Esophagus muscularis mucosa (tissue), 4 donors: Measurements from ENCODE around the gene KRTAP5-3. TPM values are rescaled to one million over a fixed set of nuclear protein-coding genes. Genes with fewer than 3 reads are reported as not detected.

Experiments used
- DNase-seq: peaks from one replicate; pipeline ENCODE4 v3.0.0-alpha.2; 2017; ENCODE audit errors: extremely low spot score
- H3K27ac ChIP-seq, 4 donors: fragments of 200-600 bp; sonication (generic); replicated peaks in 1 of 4; 1 replicate in 3 of 4; 2 replicates in 1 of 4; pipeline ENCODE4 v1.5.1; 2016 to 2019; ENCODE audit warnings: mild to moderate bottlenecking in 1 of 4
- H3K27me3 ChIP-seq, 4 donors: fragments of 200-600 bp; sonication (generic); one replicate each; pipeline versions ENCODE4 v1.5.1 to v1.6.0; 2016 to 2019
- H3K36me3 ChIP-seq, 4 donors: fragments of 200-600 bp; sonication (generic); one replicate each; pipeline ENCODE4 v1.5.1; 2016 to 2019
- H3K4me1 ChIP-seq, 4 donors: fragments of 200-600 bp; sonication (generic); one replicate each; pipeline ENCODE4 v1.5.1; 2016 to 2019
- H3K4me3 ChIP-seq, 4 donors: fragments of 200-600 bp; sonication (generic); 1 replicate in 2 of 4; 2 replicates in 2 of 4; pipeline ENCODE4 v1.5.1; 2016 to 2019; ENCODE audit warnings: mild to moderate bottlenecking in 4 of 4, moderate library complexity in 1 of 4
- H3K9me3 ChIP-seq, 4 donors: fragments of 200-600 bp; sonication (generic); 1 replicate in 3 of 4; 2 replicates in 1 of 4; pipeline ENCODE4 v1.5.1; 2016 to 2019
- CTCF ChIP-seq, 3 experiments: fragments of 200-600 bp in 2 of 3; fragments of 450-650 bp in 1 of 3; sonication (generic) in 2 of 3; IDR thresholded peaks; one replicate each; pipeline ENCODE4 v1.5.1; 2017 to 2019; ENCODE audit warnings: antibody characterized with exemption in 3 of 3, mild to moderate bottlenecking in 2 of 3, moderate library complexity in 1 of 3
- EP300 ChIP-seq: sonication (generic); formaldehyde crosslinking; IDR thresholded peaks from one replicate; pipeline ENCODE4 v1.6.1; 2017; ENCODE audit warnings: antibody characterized with exemption
- POLR2A ChIP-seq: fragments of 450-650 bp; IDR thresholded peaks from one replicate; pipeline ENCODE4 v1.6.1; 2017; ENCODE audit warnings: antibody characterized with exemption, moderate library complexity, mild to moderate bottlenecking, low read depth
- POLR2AphosphoS5 ChIP-seq, 2 donors: sonication (generic); formaldehyde crosslinking; IDR thresholded peaks; one replicate each; pipeline ENCODE4 v1.6.1; 2017; ENCODE audit warnings: antibody characterized with exemption in 2 of 2
- WGBS: methylation state at CpG from one replicate; pipeline ENCODE4 v1.1.5; 2018; 5-methylcytosine and 5-hydroxymethylcytosine counted together
- intact Hi-C: fragments of 100-400 bp; cut with DNase I; formaldehyde crosslinking; loops from one replicate; pipeline ENCODE4 v1.15.1; 2023
- total RNA-seq, 4 donors: library from RNA; depleted of rRNA; stranded (reverse); fragments of >200 nt; gene quantifications; one replicate each; pipeline versions ENCODE4 v1.1.0 to v1.2.1, GENCODE V29; 2016

The KRTAP5-3 gene
- total RNA-seq, 4 donors from 2014 or later: not detected

GRCh38 chr11:1651411-1651980 lies 43.2 kb upstream of the KRTAP5-3 start:
- no peak overlapping the region for H3K4me3 ChIP-seq

GRCh38 chr11:1650918-1651262 lies 42.6 kb upstream of the KRTAP5-3 start:
- DNase-seq: no peak
- Histone ChIP-seq H3K27ac (no peak overlapping the region), H3K4me1 (peaks cover 0 to 9% (median 8%) of the 10 kb centered on the region in 4 donors), H3K4me3 (no peak overlapping the region), H3K9me3 (no peaks in the 10 kb centered on the region), H3K36me3 (no peaks in the 10 kb centered on the region), H3K27me3 (peaks cover 0 to 24% (median 0%) of the 10 kb centered on the region in 4 donors)
- intact Hi-C loops: loop anchor here (5.0 kb wide), 2 partner anchors 41 to 501 kb away; no protein-coding TSS in a partner anchor
- no peak for TF ChIP-seq POLR2AphosphoS5 (IDR thresholded peaks at IDR 0.05)
- TF ChIP-seq CTCF (IDR thresholded peaks at IDR 0.05): no peak
- no peak for TF ChIP-seq EP300
- no peak for TF ChIP-seq POLR2A
- WGBS: 77% methylated on average over 5 of the region's 5 CpGs

More at GRCh38 chr11:1651411-1651980, 43.2 kb upstream of the KRTAP5-3 start:
- intact Hi-C loops: loop anchor here (5.0 kb wide), 2 partner anchors 41 to 501 kb away; no protein-coding TSS in a partner anchor
- H3K4me1 ChIP-seq: peaks cover 0 to 9% (median 8%) of the 10 kb centered on the region in 4 donors
- peaks cover 0 to 30% (median 0%) of the 10 kb centered on the region in 4 donors for H3K27me3 ChIP-seq
- no peak overlapping the region for H3K27ac ChIP-seq
- H3K9me3 ChIP-seq: no peaks in the 10 kb centered on the region
- TF ChIP-seq CTCF (IDR thresholded peaks at IDR 0.05): no peak
- TF ChIP-seq EP300: no peak
- no peak for TF ChIP-seq POLR2A
- no peak for TF ChIP-seq POLR2AphosphoS5 (IDR thresholded peaks at IDR 0.05)
- no peak for DNase-seq
- no peaks in the 10 kb centered on the region for H3K36me3 ChIP-seq
- 85% methylated on average over 7 of the region's 7 CpGs for WGBS

- H3K4me1 ChIP-seq: peaks cover 0 to 9% (median 8%) of the 10 kb centered on the region in 4 donors
- no peaks in the 10 kb centered on the region for H3K9me3 ChIP-seq
- intact Hi-C loops: loop anchor here (5.0 kb wide), 2 partner anchors 42 to 502 kb away; no protein-coding TSS in a partner anchor
- H3K27me3 ChIP-seq: peaks cover 0 to 18% (median 0%) of the 10 kb centered on the region in 4 donors
- no peaks in the 10 kb centered on the region for H3K36me3 ChIP-seq
- H3K27ac ChIP-seq: no peak overlapping the region
- WGBS: 83% methylated on average over 11 of the region's 15 CpGs
- TF ChIP-seq POLR2A (no peak), CTCF (IDR thresholded peaks at IDR 0.05) (no peak), POLR2AphosphoS5 (IDR thresholded peaks at IDR 0.05) (no peak), EP300 (no peak)
- no peak overlapping the region for H3K4me3 ChIP-seq
- no peak for DNase-seq
These were observed 42.0 kb upstream of the KRTAP5-3 start for GRCh38 chr11:1650034-1650917.

- intact Hi-C loops: no loop called here
- TF ChIP-seq CTCF (IDR thresholded peaks at IDR 0.05) (no peak), EP300 (no peak), POLR2A (no peak), POLR2AphosphoS5 (IDR thresholded peaks at IDR 0.05) (no peak)
- DNase-seq: no peak
These were observed 40.6 kb upstream of the KRTAP5-3 start for GRCh38 chr11:1648653-1649420.

More at GRCh38 chr11:1648653-1649420, 40.6 kb upstream of the KRTAP5-3 start:
- Histone ChIP-seq H3K27ac (no peak overlapping the region), H3K27me3 (peaks cover 0 to 6% (median 0%) of the 10 kb centered on the region in 4 donors), H3K36me3 (no peaks in the 10 kb centered on the region), H3K4me1 (peaks cover 0 to 9% (median 8%) of the 10 kb centered on the region in 4 donors), H3K9me3 (no peaks in the 10 kb centered on the region), H3K4me3 (no peak overlapping the region)
- 85% methylated on average over 28 of the region's 28 CpGs for WGBS
